Measurements from ENCODE around the gene MLPH.

Gene MLPH

GRCh38 chr2:237546040-237546875, 59.2 kb downstream of the MLPH start:
- no peak for DNase-seq (ENCODE audit: low read depth)

- no peak for DNase-seq (ENCODE audit: low read depth)
Measured at GRCh38 chr2:237546876-237547395, 59.9 kb downstream of the MLPH start.

GRCh38 chr2:237547841-237548416, 60.9 kb downstream of the MLPH start:
- DNase-seq (ENCODE audit: low read depth), result no peak

- no peak for DNase-seq (ENCODE audit: low read depth)
Measured at GRCh38 chr2:237549216-237549615, 62.2 kb downstream of the MLPH start.

GRCh38 chr2:237549643-237550415, 62.8 kb downstream of the MLPH start:
- DNase-seq (ENCODE audit: low read depth), result no peak

GRCh38 chr2:237551071-237551574, 64.1 kb downstream of the MLPH start:
- no peak for DNase-seq (ENCODE audit: low read depth)

GRCh38 chr2:237552908-237553307, 65.9 kb downstream of the MLPH start:
- no peak for DNase-seq (ENCODE audit: low read depth)

- DNase-seq (ENCODE audit: low read depth), result no peak
Measured at GRCh38 chr2:237553948-237554347, 66.9 kb downstream of the MLPH start.

- DNase-seq (ENCODE audit: low read depth), result no peak
Measured at GRCh38 chr2:237555560-237555959, 68.5 kb downstream of the MLPH start.

- DNase-seq (ENCODE audit: low read depth), result no peak
Measured at GRCh38 chr2:237556773-237557632, 70.0 kb downstream of the MLPH start.

- no peak for DNase-seq (ENCODE audit: low read depth)
Measured at GRCh38 chr2:237557633-237558015, 70.6 kb downstream of the MLPH start.

GRCh38 chr2:237558961-237559641, 72.0 kb downstream of the MLPH start:
- DNase-seq (ENCODE audit: low read depth), result no peak

- DNase-seq (ENCODE audit: low read depth), result no peak
Measured at GRCh38 chr2:237561221-237561620, 74.2 kb downstream of the MLPH start.

- DNase-seq (ENCODE audit: low read depth), result no peak
Measured at GRCh38 chr2:237563816-237564215, 76.8 kb downstream of the MLPH start.

- no peak for DNase-seq (ENCODE audit: low read depth)
Measured at GRCh38 chr2:237564526-237565131, 77.6 kb downstream of the MLPH start.

GRCh38 chr2:237565974-237566373, 78.9 kb downstream of the MLPH start:
- DNase-seq (ENCODE audit: low read depth), result no peak

- no peak for DNase-seq (ENCODE audit: low read depth)
Measured at GRCh38 chr2:237566401-237567235, 79.6 kb downstream of the MLPH start, which contains the start of gene PRLH. Gene PRLH (plus strand): TSS chr2:237566574. CDS start chr2:237566574, 0 bp downstream.

- DNase-seq (ENCODE audit: low read depth), result no peak
Measured at GRCh38 chr2:237567276-237568029, 80.4 kb downstream of the MLPH start.

Measured in stimulated activated CD8-positive, alpha-beta memory T cell treated with anti-CD3 and anti-CD28 coated beads, Interleukin-15, amount 100 ng/mL, for 24 hours (primary cell).